GM12878 (cell line): ENCODE measurements around the gene CDC16. TPM values are rescaled to one million over a fixed set of nuclear protein-coding genes. Genes with fewer than 3 reads are reported as not detected.

ENCODE experiments used
- ATAC-seq: fragments of 200-7000 bp; cut with Tn5 transposase; 3 replicates; pipeline ENCODE4 v1.9.1; 2020; ENCODE audit warnings: mild to moderate bottlenecking, moderate library complexity
- BruUV-seq: library from RNA; stranded (reverse); fragments of 400-500 nt; replicated peaks from 2 replicates; lab custom pipeline; 2021; lab: Mats Ljungman, UMichigan
- CTCF ChIA-PET: fragments of 300-600 bp; sonication (Branson Sonifier 250); formaldehyde crosslinking; extraction: SDS; loops from one replicate; lab custom pipeline; 2021; ENCODE audit warnings: inconsistent platforms; lab: Yijun Ruan, JAX
- POLR2A ChIA-PET: fragments of 350-600 bp; formaldehyde crosslinking; extraction: SDS; loops from one replicate; lab custom pipeline; 2021; ENCODE audit warnings: inconsistent platforms; lab: Charles Lee
- RAD21 ChIA-PET: fragments of 300-600 bp; sonication (Branson Sonifier 250); formaldehyde crosslinking; loops from one replicate; lab custom pipeline; 2023; ENCODE audit warnings: antibody characterized with exemption; ENCODE audit not compliant: unreplicated experiment; lab: Charles Lee
- SMC1A ChIA-PET: fragments of 300-600 bp; sonication (Branson Sonifier 250); formaldehyde crosslinking; loops from one replicate; lab custom pipeline; 2023; ENCODE audit not compliant: unreplicated experiment, uncharacterized antibody; lab: Charles Lee
- DNase-seq: peaks from one replicate; pipeline ENCODE4 v3.0.0-alpha.2; 2011; ENCODE audit warnings: low read depth, low spot score
- FAIRE-seq: peaks from 3 replicates; lab custom pipeline; 2011; peaks lifted over from hg19 to GRCh38; lab: Jason Lieb, UNC
- H2AFZ ChIP-seq: 2 replicates; pipeline ENCODE4 v1.6.0; 2011; ENCODE audit warnings: low read depth, low read length, control low read depth; ENCODE audit not compliant: control insufficient read depth
- H3K27ac ChIP-seq: 2 replicates; pipeline ENCODE4 v1.5.1; 2011; ENCODE audit warnings: control low read depth; ENCODE audit not compliant: control insufficient read depth, insufficient read depth
- H3K27me3 ChIP-seq, 2 experiments: replicated peaks in 1 of 2; 2 replicates each; pipeline versions ENCODE4 v1.6.0 to v1.6.1; 2011; ENCODE audit warnings: low read length in 1 of 2; ENCODE audit not compliant: control insufficient read depth in 2 of 2, insufficient read depth in 2 of 2
- H3K36me3 ChIP-seq, 2 experiments: 2 replicates each; pipeline ENCODE4 v1.5.1; 2011; ENCODE audit warnings: low read length in 1 of 2; ENCODE audit not compliant: control insufficient read depth in 2 of 2, insufficient read depth in 2 of 2
- H3K4me1 ChIP-seq: 2 replicates; pipeline ENCODE4 v1.6.1; 2011; ENCODE audit warnings: mild to moderate bottlenecking, low read length, moderate library complexity, mixed read lengths; ENCODE audit not compliant: control insufficient read depth, insufficient read depth
- H3K4me2 ChIP-seq: 2 replicates; pipeline ENCODE4 v1.6.0; 2011; ENCODE audit warnings: control low read depth; ENCODE audit not compliant: control insufficient read depth, insufficient read depth
- H3K4me3 ChIP-seq: fragments of 200-600 bp; sonication (generic); 2 replicates; pipeline ENCODE4 v1.5.1; 2016
- H3K79me2 ChIP-seq: 2 replicates; pipeline ENCODE4 v1.6.0; 2011; ENCODE audit warnings: low read length; ENCODE audit not compliant: control insufficient read depth, insufficient read depth
- H3K9ac ChIP-seq: 2 replicates; pipeline ENCODE4 v1.8.0; 2011; ENCODE audit warnings: low read length, control low read depth, mixed read lengths; ENCODE audit not compliant: control insufficient read depth, insufficient read depth
- H3K9me3 ChIP-seq: replicated peaks from 3 replicates; pipeline ENCODE4 v1.5.1; 2011; ENCODE audit warnings: mild to moderate bottlenecking, low read length; ENCODE audit not compliant: control insufficient read depth, insufficient read depth
- H4K20me1 ChIP-seq: 2 replicates; pipeline ENCODE4 v1.6.0; 2011; ENCODE audit not compliant: control insufficient read depth, insufficient read depth
- CREB1 ChIP-seq: IDR thresholded peaks from 2 replicates; pipeline ENCODE4 v1.6.1; 2012; ENCODE audit warnings: low read depth, mild to moderate bottlenecking, inconsistent platforms
- FOS ChIP-seq: IDR thresholded peaks from 3 replicates; pipeline ENCODE4 v1.6.1; 2011; ENCODE audit warnings: borderline replicate concordance; ENCODE audit not compliant: insufficient read length; ENCODE audit errors: extremely low read depth
- JUNB ChIP-seq: IDR thresholded peaks from 2 replicates; pipeline ENCODE4 v1.6.1; 2016; ENCODE audit warnings: antibody characterized with exemption, mild to moderate bottlenecking
- MYC ChIP-seq: IDR thresholded peaks from 2 replicates; pipeline ENCODE4 v1.6.1; 2011; ENCODE audit warnings: mild to moderate bottlenecking, low read length, moderate library complexity, inconsistent platforms; ENCODE audit not compliant: insufficient read depth, insufficient replicate concordance, insufficient read length, severe bottlenecking
- RAD21 ChIP-seq: IDR thresholded peaks from 2 replicates; pipeline ENCODE4 v1.6.1; 2011; ENCODE audit warnings: mild to moderate bottlenecking, low read depth, low read length, moderate library complexity; ENCODE audit not compliant: insufficient read depth
- WGBS: methylation state at CpG from one replicate; pipeline ENCODE4 v1.1.6; 2016; ENCODE audit warnings: low lambda C conversion rate; ENCODE audit not compliant: insufficient replicate concordance, insufficient coverage; ENCODE audit errors: missing lambda C conversion rate; 5-methylcytosine and 5-hydroxymethylcytosine counted together
- in situ Hi-C: fragments of 300-500 bp; cut with MboI; formaldehyde crosslinking; loops from 9 replicates; pipeline ENCODE4 v1.14.3; 2018; ENCODE audit warnings: mixed read lengths
- intact Hi-C: fragments of 100-400 bp; cut with micrococcal nuclease; formaldehyde crosslinking; loops from one replicate; pipeline ENCODE4 v1.14.2; 2022; ENCODE audit not compliant: unreplicated experiment
- polyA plus RNA-seq, 11 experiments: library from polyadenylated mRNA; depleted of rRNA in 4 of 11; unstranded in 6 of 11; stranded (reverse) in 5 of 11; fragments of >200 nt; fragmentation: Nextera tagmentation in 4 of 11; fragmentation: Illumina TruSeq in 1 of 11; extraction: Ambion mirVana in 4 of 11; extraction: Trizol in 1 of 11; gene quantifications; 1 replicate in 1 of 11; 2 replicates in 10 of 11; pipeline versions ENCODE4 v1.2.1 to v1.2.3, GENCODE V29; 2011 to 2016; ENCODE audit warnings: inconsistent platforms in 2 of 11, missing spikeins in 2 of 11, low read depth in 1 of 11
- total RNA-seq, 4 experiments: library from RNA; depleted of rRNA in 3 of 4; stranded (reverse); fragments of >200 nt in 3 of 4; fragmentation: Illumina TruSeq in 1 of 4; extraction: Trizol in 1 of 4; gene quantifications; 2 replicates each; pipeline versions ENCODE4 v1.2.1 to v1.2.3, GENCODE V29; 2013 to 2021
- TF ChIP-seq, protein P1 (sequence below): IDR thresholded peaks from 2 replicates; pipeline ENCODE4 v1.6.1; 2012; ENCODE audit warnings: improper control_type of control experiment, low read depth, low read length; ENCODE audit not compliant: insufficient replicate concordance
- TF ChIP-seq, protein P2 (sequence below): fragments of 450-650 bp; formaldehyde crosslinking; IDR thresholded peaks from 2 replicates; pipeline ENCODE4 v1.4.0; 2022; ENCODE audit warnings: mild to moderate bottlenecking, moderate library complexity

Gene CDC16
- total and polyA plus RNA-seq, 10 of the 15 experiments (the other 5 are each of a cell fraction or from before 2014, with no cell fraction given): 15.4 to 92.9 (median 31.4) TPM

DNA sequence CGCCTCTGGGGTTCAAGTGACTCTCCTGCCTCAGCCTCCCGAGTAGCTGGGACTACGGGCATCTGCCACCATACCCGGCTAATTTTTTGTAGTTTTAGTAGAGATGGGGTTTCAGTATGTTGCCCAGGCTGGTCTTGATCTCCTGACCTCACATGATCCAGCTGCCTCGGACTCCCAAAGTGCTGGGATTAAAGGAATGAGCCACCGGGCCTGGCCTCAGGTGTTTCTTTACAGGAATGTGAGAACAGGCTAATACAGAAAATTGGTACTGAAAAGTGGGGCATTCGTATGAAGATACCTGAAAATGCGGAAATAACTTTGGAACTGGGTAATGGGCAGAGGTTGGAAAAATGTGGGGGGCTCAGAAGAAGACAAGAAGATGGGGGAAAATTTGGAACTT lies 2.8 kb upstream of the CDC16 start:
- ChIA-PET RAD21 (no interaction called here), SMC1A (no interaction called here), POLR2A (no interaction called here), CTCF (no interaction called here)
- Histone ChIP-seq H3K79me2 (peaks cover 20% of the 10 kb centered on the region), H3K4me3 (no peak overlapping the region), H3K27ac (no peak overlapping the region), H3K4me2 (no peak overlapping the region), H3K4me1 (no peaks in the 10 kb centered on the region; the same call in 1 of the 2 replicates), H2AFZ (no peak overlapping the region), H3K9ac (no peak overlapping the region), H3K27me3 (0 out of 4 replicates have a peak, but pooled peaks cover 0 to 8% of the 10 kb centered on the region in 2 experiments), H3K9me3 (no peaks in the 10 kb centered on the region), H4K20me1 (no peaks in the 10 kb centered on the region), H3K36me3 (0 out of 4 replicates have a peak, but pooled peaks cover 0 to under 1% of the 10 kb centered on the region in 2 experiments)
- FAIRE-seq (no peak), DNase-seq (no peak), ATAC-seq (no peak)
- TF ChIP-seq MYC (no peak), CREB1 (no peak), FOS (no peak), RAD21 (no peak), JUNB (no peak)
- TF ChIP-seq, protein P1, sequence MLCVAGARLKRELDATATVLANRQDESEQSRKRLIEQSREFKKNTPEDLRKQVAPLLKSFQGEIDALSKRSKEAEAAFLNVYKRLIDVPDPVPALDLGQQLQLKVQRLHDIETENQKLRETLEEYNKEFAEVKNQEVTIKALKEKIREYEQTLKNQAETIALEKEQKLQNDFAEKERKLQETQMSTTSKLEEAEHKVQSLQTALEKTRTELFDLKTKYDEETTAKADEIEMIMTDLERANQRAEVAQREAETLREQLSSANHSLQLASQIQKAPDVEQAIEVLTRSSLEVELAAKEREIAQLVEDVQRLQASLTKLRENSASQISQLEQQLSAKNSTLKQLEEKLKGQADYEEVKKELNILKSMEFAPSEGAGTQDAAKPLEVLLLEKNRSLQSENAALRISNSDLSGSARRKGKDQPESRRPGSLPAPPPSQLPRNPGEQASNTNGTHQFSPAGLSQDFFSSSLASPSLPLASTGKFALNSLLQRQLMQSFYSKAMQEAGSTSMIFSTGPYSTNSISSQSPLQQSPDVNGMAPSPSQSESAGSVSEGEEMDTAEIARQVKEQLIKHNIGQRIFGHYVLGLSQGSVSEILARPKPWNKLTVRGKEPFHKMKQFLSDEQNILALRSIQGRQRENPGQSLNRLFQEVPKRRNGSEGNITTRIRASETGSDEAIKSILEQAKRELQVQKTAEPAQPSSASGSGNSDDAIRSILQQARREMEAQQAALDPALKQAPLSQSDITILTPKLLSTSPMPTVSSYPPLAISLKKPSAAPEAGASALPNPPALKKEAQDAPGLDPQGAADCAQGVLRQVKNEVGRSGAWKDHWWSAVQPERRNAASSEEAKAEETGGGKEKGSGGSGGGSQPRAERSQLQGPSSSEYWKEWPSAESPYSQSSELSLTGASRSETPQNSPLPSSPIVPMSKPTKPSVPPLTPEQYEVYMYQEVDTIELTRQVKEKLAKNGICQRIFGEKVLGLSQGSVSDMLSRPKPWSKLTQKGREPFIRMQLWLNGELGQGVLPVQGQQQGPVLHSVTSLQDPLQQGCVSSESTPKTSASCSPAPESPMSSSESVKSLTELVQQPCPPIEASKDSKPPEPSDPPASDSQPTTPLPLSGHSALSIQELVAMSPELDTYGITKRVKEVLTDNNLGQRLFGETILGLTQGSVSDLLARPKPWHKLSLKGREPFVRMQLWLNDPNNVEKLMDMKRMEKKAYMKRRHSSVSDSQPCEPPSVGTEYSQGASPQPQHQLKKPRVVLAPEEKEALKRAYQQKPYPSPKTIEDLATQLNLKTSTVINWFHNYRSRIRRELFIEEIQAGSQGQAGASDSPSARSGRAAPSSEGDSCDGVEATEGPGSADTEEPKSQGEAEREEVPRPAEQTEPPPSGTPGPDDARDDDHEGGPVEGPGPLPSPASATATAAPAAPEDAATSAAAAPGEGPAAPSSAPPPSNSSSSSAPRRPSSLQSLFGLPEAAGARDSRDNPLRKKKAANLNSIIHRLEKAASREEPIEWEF: no peak
- TF ChIP-seq, protein P2, sequence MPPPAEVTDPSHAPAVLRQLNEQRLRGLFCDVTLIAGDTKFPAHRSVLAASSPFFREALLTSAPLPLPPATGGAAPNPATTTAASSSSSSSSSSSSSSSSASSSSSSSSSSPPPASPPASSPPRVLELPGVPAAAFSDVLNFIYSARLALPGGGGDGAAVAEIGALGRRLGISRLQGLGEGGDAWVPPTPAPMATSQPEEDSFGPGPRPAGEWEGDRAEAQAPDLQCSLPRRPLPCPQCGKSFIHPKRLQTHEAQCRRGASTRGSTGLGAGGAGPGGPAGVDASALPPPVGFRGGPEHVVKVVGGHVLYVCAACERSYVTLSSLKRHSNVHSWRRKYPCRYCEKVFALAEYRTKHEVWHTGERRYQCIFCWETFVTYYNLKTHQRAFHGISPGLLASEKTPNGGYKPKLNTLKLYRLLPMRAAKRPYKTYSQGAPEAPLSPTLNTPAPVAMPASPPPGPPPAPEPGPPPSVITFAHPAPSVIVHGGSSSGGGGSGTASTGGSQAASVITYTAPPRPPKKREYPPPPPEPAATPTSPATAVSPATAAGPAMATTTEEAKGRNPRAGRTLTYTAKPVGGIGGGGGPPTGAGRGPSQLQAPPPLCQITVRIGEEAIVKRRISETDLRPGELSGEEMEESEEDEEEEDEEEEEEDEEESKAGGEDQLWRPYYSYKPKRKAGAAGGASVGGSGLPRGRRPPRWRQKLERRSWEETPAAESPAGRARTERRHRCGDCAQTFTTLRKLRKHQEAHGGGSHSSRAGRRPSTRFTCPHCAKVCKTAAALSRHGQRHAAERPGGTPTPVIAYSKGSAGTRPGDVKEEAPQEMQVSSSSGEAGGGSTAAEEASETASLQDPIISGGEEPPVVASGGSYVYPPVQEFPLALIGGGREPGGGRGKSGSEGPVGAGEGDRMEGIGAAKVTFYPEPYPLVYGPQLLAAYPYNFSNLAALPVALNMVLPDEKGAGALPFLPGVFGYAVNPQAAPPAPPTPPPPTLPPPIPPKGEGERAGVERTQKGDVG: no peak
- in situ Hi-C loops (no loop called here), intact Hi-C loops (no loop called here)
- no TSS peak for BruUV-seq
- 47% methylated on average over 8 of the region's 8 CpGs for WGBS
